CD8-positive, alpha-beta memory T cell (primary cell): Measurements from ENCODE around the gene SETD7. TPM values are rescaled to one million over a fixed set of nuclear protein-coding genes. Genes with fewer than 3 reads are reported as not detected.
A peak's percentile ranks its signal among the peaks of the same experiment; 100 is the strongest.

ENCODE experiments used
- CTCF ChIA-PET: fragments of 350-600 bp; sonication (Branson Sonifier 250); formaldehyde crosslinking; loops from one replicate; lab custom pipeline; 2021; ENCODE audit warnings: antibody characterized with exemption; lab: Charles Lee
- POLR2A ChIA-PET: fragments of 350-600 bp; sonication (Branson Sonifier 250); formaldehyde crosslinking; loops from one replicate; lab custom pipeline; 2021; ENCODE audit warnings: antibody characterized with exemption; lab: Charles Lee
- DNase-seq, 5 donors: peaks; one replicate each; pipeline versions ENCODE4 v3.0.0 to v3.0.0-alpha.2; 2020 to 2022; ENCODE audit warnings: mixed read lengths in 1 of 5
- H3K27ac ChIP-seq: one replicate; pipeline ENCODE4 v1.7.0; 2013; ENCODE audit warnings: low read depth, mild to moderate bottlenecking, low read length, moderate library complexity
- H3K27me3 ChIP-seq: 2 replicates; pipeline ENCODE4 v1.7.0; 2013; ENCODE audit warnings: low read length, mild to moderate bottlenecking; ENCODE audit not compliant: insufficient read depth, poor library complexity, severe bottlenecking
- H3K36me3 ChIP-seq: 2 replicates; pipeline ENCODE4 v1.7.0; 2013; ENCODE audit warnings: mild to moderate bottlenecking, low read length, moderate library complexity; ENCODE audit not compliant: insufficient read depth
- H3K4me1 ChIP-seq: 2 replicates; pipeline ENCODE4 v1.7.0; 2013; ENCODE audit warnings: mild to moderate bottlenecking, low read length, moderate library complexity; ENCODE audit not compliant: insufficient read depth
- H3K4me3 ChIP-seq: 2 replicates; pipeline ENCODE4 v1.7.0; 2013; ENCODE audit warnings: mild to moderate bottlenecking, low read length
- H3K9me3 ChIP-seq: 2 replicates; pipeline ENCODE4 v1.7.0; 2013; ENCODE audit warnings: mild to moderate bottlenecking, low read length
- H3K27ac Mint-ChIP-seq, 8 donors: one replicate each; pipeline ENCODE4 v1.8.0; 2020 to 2021; ENCODE audit warnings: mixed read lengths in 8 of 8, mild to moderate bottlenecking in 6 of 8, inconsistent platforms in 3 of 8, moderate library complexity in 3 of 8
- H3K27me3 Mint-ChIP-seq, 2 donors: one replicate each; pipeline ENCODE4 v1.8.0; 2020 to 2021; ENCODE audit warnings: mixed read lengths in 2 of 2, mild to moderate bottlenecking in 1 of 2, moderate library complexity in 1 of 2
- H3K36me3 Mint-ChIP-seq, 3 donors: one replicate each; pipeline ENCODE4 v1.8.0; 2020 to 2021; ENCODE audit warnings: mixed read lengths in 3 of 3, inconsistent platforms in 1 of 3, mild to moderate bottlenecking in 1 of 3
- H3K4me1 Mint-ChIP-seq, 3 donors: one replicate each; pipeline ENCODE4 v1.8.0; 2020 to 2021; ENCODE audit warnings: mixed read lengths in 3 of 3, inconsistent platforms in 1 of 3, mild to moderate bottlenecking in 1 of 3
- H3K4me3 Mint-ChIP-seq, 7 donors: one replicate each; pipeline ENCODE4 v1.8.0; 2020 to 2021; ENCODE audit warnings: mixed read lengths in 7 of 7, mild to moderate bottlenecking in 6 of 7, moderate library complexity in 4 of 7, inconsistent platforms in 2 of 7
- H3K9me3 Mint-ChIP-seq, 5 donors: one replicate each; pipeline ENCODE4 v1.8.0; 2020 to 2022; ENCODE audit warnings: mixed read lengths in 5 of 5, mild to moderate bottlenecking in 3 of 5, moderate library complexity in 2 of 5, inconsistent platforms in 1 of 5
- polyA plus RNA-seq: library from polyadenylated mRNA; unstranded; fragments of 300-500 nt; fragmentation: Illumina TruSeq; gene quantifications from one replicate; pipeline ENCODE4 v1.2.3, GENCODE V29; 2021
- total RNA-seq, 2 experiments: library from RNA; stranded (reverse); gene quantifications; one replicate each; pipeline ENCODE4 v1.2.3, GENCODE V29; 2021

The SETD7 gene
- total and polyA plus RNA-seq, 3 experiments from 2014 or later: 2.0 to 17.0 (median 15.2) TPM

GRCh38 chr4:139528377-139529005 lies 27.5 kb downstream of the SETD7 start:
- Histone ChIP-seq H3K36me3 (no peaks in the 10 kb centered on the region), H3K4me3 (no peak overlapping the region), H3K27ac (no peak overlapping the region), H3K9me3 (no peaks in the 10 kb centered on the region), H3K27me3 (no peaks in the 10 kb centered on the region), H3K4me1 (peaks cover 25% of the 10 kb centered on the region)
- no peaks in the 10 kb centered on the region for H3K27me3 Mint-ChIP-seq
- peak in 3 of 5 donors; percentile 18 to 22 (median 19) for DNase-seq
- peaks cover 0 to 31% (median 1%) of the 10 kb centered on the region in 3 donors for H3K36me3 Mint-ChIP-seq
- CTCF ChIA-PET: interaction anchor here (1.0 to 2.7 kb wide), 3 partner anchors 13 to 498 kb away, joined by 3 to 11 read pairs (median 9); partner anchors contain the start of gene SETD7
- H3K9me3 Mint-ChIP-seq: no peaks in the 10 kb centered on the region
- H3K4me3 Mint-ChIP-seq: peak overlapping the region in 5 of 7 donors; percentile 29 to 53 (median 35)
- peak overlapping the region; percentile 39 to 97 (median 88) for H3K27ac Mint-ChIP-seq
- H3K4me1 Mint-ChIP-seq: peaks cover 41 to 55% (median 43%) of the 10 kb centered on the region in 3 donors
- POLR2A ChIA-PET: no interaction called here

- peaks cover 25% of the 10 kb centered on the region for H3K4me1 ChIP-seq
- Mint-ChIP-seq H3K27ac (peak overlapping the region in 4 of 8 donors; percentile 4 to 89 (median 16)), H3K27me3 (no peaks in the 10 kb centered on the region), H3K4me3 (peak overlapping the region in 1 of 7 donors; percentile 45), H3K36me3 (peaks cover 1 to 34% (median 3%) of the 10 kb centered on the region in 3 donors), H3K4me1 (peaks cover 41 to 60% (median 48%) of the 10 kb centered on the region in 3 donors), H3K9me3 (no peaks in the 10 kb centered on the region)
- H3K27me3 ChIP-seq: no peaks in the 10 kb centered on the region
- CTCF ChIA-PET: interaction anchor here (1.1 to 2.5 kb wide), 2 partner anchors 30 to 496 kb away, joined by 3 to 9 read pairs; no protein-coding TSS in a partner anchor
- H3K36me3 ChIP-seq: no peaks in the 10 kb centered on the region
- H3K4me3 ChIP-seq: no peak overlapping the region
- no peaks in the 10 kb centered on the region for H3K9me3 ChIP-seq
- POLR2A ChIA-PET: no interaction called here
- no peak for DNase-seq
- no peak overlapping the region for H3K27ac ChIP-seq
Observed at GRCh38 chr4:139526928-139527327, 29.1 kb downstream of the SETD7 start.

DNA sequence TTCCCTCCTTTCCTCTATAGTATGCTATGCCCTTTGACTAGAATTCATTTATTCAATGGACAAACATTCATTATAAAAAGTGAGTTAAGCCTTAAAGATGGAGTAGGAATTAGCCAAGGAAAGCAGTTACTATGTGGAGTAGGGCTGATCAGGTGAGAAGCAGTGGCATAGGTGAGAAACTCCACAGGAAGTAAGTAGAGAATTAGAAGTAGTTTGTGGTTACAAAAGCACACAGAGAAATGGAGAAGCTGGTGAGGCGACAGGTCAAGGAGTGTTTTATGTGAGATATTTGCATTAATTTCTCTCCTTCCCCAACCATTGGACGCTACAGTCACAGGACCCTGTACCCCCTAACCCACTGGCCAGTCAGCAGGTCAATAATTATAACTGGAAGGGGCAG lies 30.6 kb downstream of the SETD7 start:
- Mint-ChIP-seq H3K27ac (peak overlapping the region; percentile 20 to 94 (median 58)), H3K4me3 (peak overlapping the region; percentile 8 to 79 (median 60)), H3K4me1 (peaks cover 36 to 57% (median 47%) of the 10 kb centered on the region in 3 donors), H3K36me3 (peaks cover 1 to 43% (median 3%) of the 10 kb centered on the region in 3 donors), H3K9me3 (no peaks in the 10 kb centered on the region), H3K27me3 (no peaks in the 10 kb centered on the region)
- Histone ChIP-seq H3K4me3 (no peak overlapping the region), H3K27me3 (no peaks in the 10 kb centered on the region), H3K36me3 (no peaks in the 10 kb centered on the region), H3K4me1 (peaks cover 25% of the 10 kb centered on the region), H3K9me3 (no peaks in the 10 kb centered on the region), H3K27ac (no peak overlapping the region)
- DNase-seq: no peak
- CTCF ChIA-PET: interaction anchor here (1.1 kb wide), 2 partner anchors 9 to 72 kb away, joined by 3 to 5 read pairs; no protein-coding TSS in a partner anchor
- POLR2A ChIA-PET: no interaction called here

GRCh38 chr4:139524062-139524631 lies 31.9 kb downstream of the SETD7 start:
- CTCF ChIA-PET: no interaction called here
- no peak overlapping the region for H3K4me3 ChIP-seq
- no peaks in the 10 kb centered on the region for H3K27me3 ChIP-seq
- Mint-ChIP-seq H3K27ac (peak overlapping the region in 4 of 8 donors; percentile 20 to 79 (median 56)), H3K9me3 (no peaks in the 10 kb centered on the region), H3K36me3 (peaks cover 3 to 55% (median 4%) of the 10 kb centered on the region in 3 donors), H3K27me3 (no peaks in the 10 kb centered on the region), H3K4me3 (peak overlapping the region in 2 of 7 donors; percentile 13 to 17), H3K4me1 (peaks cover 34 to 52% (median 42%) of the 10 kb centered on the region in 3 donors)
- H3K9me3 ChIP-seq: no peaks in the 10 kb centered on the region
- H3K27ac ChIP-seq: no peak overlapping the region
- H3K36me3 ChIP-seq: no peaks in the 10 kb centered on the region
- H3K4me1 ChIP-seq: peaks cover 24% of the 10 kb centered on the region
- DNase-seq: no peak
- POLR2A ChIA-PET: no interaction called here

- POLR2A ChIA-PET: no interaction called here
Observed at GRCh38 chr4:139523076-139523475, 32.9 kb downstream of the SETD7 start.

DNA sequence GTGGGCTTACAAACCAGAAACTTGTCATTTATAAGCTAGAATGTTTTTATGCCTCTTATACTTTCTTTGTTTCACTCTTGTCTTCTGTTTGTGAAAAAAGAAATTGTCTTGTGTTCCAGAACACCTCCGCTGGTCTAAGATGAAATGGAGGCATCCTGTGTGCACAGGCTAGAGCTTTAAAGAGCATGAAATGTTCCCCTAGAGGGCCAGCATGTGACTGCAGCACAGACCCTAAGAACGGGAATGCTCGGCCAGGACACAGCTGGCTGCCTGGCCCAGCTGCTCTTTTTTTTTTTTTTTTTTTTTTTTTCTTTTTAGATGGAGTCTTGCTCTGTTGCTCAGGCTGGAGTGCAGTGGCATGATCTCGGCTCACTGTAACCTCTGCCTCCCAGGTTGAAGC lies 33.6 kb downstream of the SETD7 start:
- POLR2A ChIA-PET: interaction anchor here (0.6 kb wide), 2 partner anchors 111 to 502 kb away, joined by 3 to 5 read pairs; no protein-coding TSS in a partner anchor
- peaks cover 3 to 60% (median 4%) of the 10 kb centered on the region in 3 donors for H3K36me3 Mint-ChIP-seq
- H3K27ac Mint-ChIP-seq: peak overlapping the region in 1 of 8 donors; percentile 54
- H3K27me3 ChIP-seq: no peaks in the 10 kb centered on the region
- CTCF ChIA-PET: interaction anchor here (1.1 to 1.3 kb wide), 3 partner anchors 19 to 492 kb away, joined by 3 to 4 read pairs (median 4); no protein-coding TSS in a partner anchor
- H3K4me3 Mint-ChIP-seq: no peak overlapping the region
- no peaks in the 10 kb centered on the region for H3K9me3 Mint-ChIP-seq
- DNase-seq: no peak
- H3K9me3 ChIP-seq: no peaks in the 10 kb centered on the region
- H3K27me3 Mint-ChIP-seq: peaks cover 0 to 1% of the 10 kb centered on the region in 2 donors
- no peak overlapping the region for H3K4me3 ChIP-seq
- H3K36me3 ChIP-seq: no peaks in the 10 kb centered on the region
- peaks cover 21 to 36% (median 32%) of the 10 kb centered on the region in 3 donors for H3K4me1 Mint-ChIP-seq
- peaks cover 15% of the 10 kb centered on the region for H3K4me1 ChIP-seq
- no peak overlapping the region for H3K27ac ChIP-seq

More at GRCh38 chr4:139523076-139523475, 32.9 kb downstream of the SETD7 start:
- H3K27me3 ChIP-seq: no peaks in the 10 kb centered on the region
- CTCF ChIA-PET: interaction anchor here (1.1 to 1.3 kb wide), 2 partner anchors 19 to 40 kb away, joined by 3 to 4 read pairs; no protein-coding TSS in a partner anchor
- Mint-ChIP-seq H3K4me1 (peaks cover 23 to 41% (median 32%) of the 10 kb centered on the region in 3 donors), H3K9me3 (no peaks in the 10 kb centered on the region), H3K4me3 (no peak overlapping the region), H3K27ac (peak overlapping the region in 3 of 8 donors; percentile 9 to 81 (median 9)), H3K36me3 (peaks cover 3 to 58% (median 4%) of the 10 kb centered on the region in 3 donors), H3K27me3 (peaks cover 0 to 1% of the 10 kb centered on the region in 2 donors)
- H3K27ac ChIP-seq: no peak overlapping the region
- no peaks in the 10 kb centered on the region for H3K9me3 ChIP-seq
- no peak overlapping the region for H3K4me3 ChIP-seq
- H3K36me3 ChIP-seq: no peaks in the 10 kb centered on the region
- DNase-seq: no peak
- peaks cover 15% of the 10 kb centered on the region for H3K4me1 ChIP-seq

- POLR2A ChIA-PET: interaction anchor here (0.6 kb wide), 1 partner anchor 111 kb away, joined by 5 read pairs; no protein-coding TSS in a partner anchor
- Histone ChIP-seq H3K4me3 (no peak overlapping the region), H3K27ac (no peak overlapping the region), H3K27me3 (no peaks in the 10 kb centered on the region), H3K36me3 (no peaks in the 10 kb centered on the region), H3K4me1 (peaks cover 15% of the 10 kb centered on the region), H3K9me3 (no peaks in the 10 kb centered on the region)
- CTCF ChIA-PET: interaction anchor here (1.1 to 1.3 kb wide), 3 partner anchors 20 to 491 kb away, joined by 3 to 4 read pairs (median 4); no protein-coding TSS in a partner anchor
- no peaks in the 10 kb centered on the region for H3K9me3 Mint-ChIP-seq
- H3K27me3 Mint-ChIP-seq: peaks cover 0 to 1% of the 10 kb centered on the region in 2 donors
- DNase-seq: no peak
- H3K4me3 Mint-ChIP-seq: no peak overlapping the region
- H3K4me1 Mint-ChIP-seq: peaks cover 20 to 35% (median 32%) of the 10 kb centered on the region in 3 donors
- H3K36me3 Mint-ChIP-seq: peaks cover 4 to 63% (median 5%) of the 10 kb centered on the region in 3 donors
- H3K27ac Mint-ChIP-seq: peak overlapping the region in 2 of 8 donors; percentile 22 to 54
Observed at GRCh38 chr4:139521754-139522401, 34.1 kb downstream of the SETD7 start.
